ENCODE measurements around the gene AFDN. TPM values are rescaled to one million over a fixed set of nuclear protein-coding genes. Genes with fewer than 3 reads are reported as not detected.

Gene AFDN
- total RNA-seq, 2 donors from 2014 or later, result 214 to 239 TPM

DNA sequence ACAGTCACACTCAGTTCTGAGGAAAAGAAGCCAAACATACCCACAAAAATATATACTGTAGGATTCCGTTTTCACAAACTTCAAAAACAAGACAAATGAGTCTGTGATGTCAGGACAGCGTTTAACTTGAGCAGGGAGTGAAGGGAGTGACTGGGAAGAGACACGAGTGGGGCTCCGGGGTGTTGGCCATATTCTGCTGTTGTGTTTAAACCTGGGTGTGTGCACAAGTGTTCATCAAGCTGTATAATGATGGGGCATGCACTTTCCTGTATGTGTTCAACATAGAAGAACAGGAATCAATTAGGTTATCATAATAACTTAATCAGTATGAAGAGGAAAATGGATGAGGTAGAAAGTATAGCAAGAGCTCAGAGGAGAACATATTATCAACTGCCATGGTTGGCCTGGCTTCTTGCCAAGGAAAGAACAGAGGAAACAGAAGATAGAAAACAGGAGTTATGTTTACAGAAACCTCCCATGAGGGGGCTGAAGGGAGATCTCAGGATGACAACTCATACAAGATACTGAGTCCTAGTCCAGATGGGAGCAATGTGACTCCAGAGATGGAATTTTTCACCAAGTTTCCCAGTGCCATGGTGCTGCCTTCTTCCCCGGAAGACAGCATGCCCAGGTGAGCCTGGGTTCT is 15.1 kb upstream of the AFDN start:
- no peak overlapping the region for H3K9ac ChIP-seq (ENCODE audit: extremely low read depth, low read length, poor library complexity, severe bottlenecking)
- no peak for DNase-seq
- no peaks in the 10 kb centered on the region for H3K9me3 Mint-ChIP-seq
- peaks cover 1% of the 10 kb centered on the region for H3K4me1 Mint-ChIP-seq
- no peaks in the 10 kb centered on the region for H3K27me3 Mint-ChIP-seq (ENCODE audit: insufficient read depth)
- H3K4me3 ChIP-seq (ENCODE audit: low read length), result no peak overlapping the region
- no peaks in the 10 kb centered on the region for H3K36me3 ChIP-seq (ENCODE audit: control insufficient read depth, insufficient read depth, low read length)
- no peak overlapping the region for H3K27ac ChIP-seq (ENCODE audit: low read depth, low read length)
- no peaks in the 10 kb centered on the region for H3K4me1 ChIP-seq (ENCODE audit: control insufficient read depth, insufficient read depth, low read length)
- no peaks in the 10 kb centered on the region for H3K27me3 ChIP-seq (ENCODE audit: control insufficient read depth, insufficient read depth, low read length, poor library complexity, severe bottlenecking)
- H3K9me3 ChIP-seq (ENCODE audit: control insufficient read depth, low read length), result no peaks in the 10 kb centered on the region
- H3K4me3 Mint-ChIP-seq, result no peak overlapping the region
- no peak overlapping the region for H3K27ac Mint-ChIP-seq
- TF ChIP-seq, protein P1, sequence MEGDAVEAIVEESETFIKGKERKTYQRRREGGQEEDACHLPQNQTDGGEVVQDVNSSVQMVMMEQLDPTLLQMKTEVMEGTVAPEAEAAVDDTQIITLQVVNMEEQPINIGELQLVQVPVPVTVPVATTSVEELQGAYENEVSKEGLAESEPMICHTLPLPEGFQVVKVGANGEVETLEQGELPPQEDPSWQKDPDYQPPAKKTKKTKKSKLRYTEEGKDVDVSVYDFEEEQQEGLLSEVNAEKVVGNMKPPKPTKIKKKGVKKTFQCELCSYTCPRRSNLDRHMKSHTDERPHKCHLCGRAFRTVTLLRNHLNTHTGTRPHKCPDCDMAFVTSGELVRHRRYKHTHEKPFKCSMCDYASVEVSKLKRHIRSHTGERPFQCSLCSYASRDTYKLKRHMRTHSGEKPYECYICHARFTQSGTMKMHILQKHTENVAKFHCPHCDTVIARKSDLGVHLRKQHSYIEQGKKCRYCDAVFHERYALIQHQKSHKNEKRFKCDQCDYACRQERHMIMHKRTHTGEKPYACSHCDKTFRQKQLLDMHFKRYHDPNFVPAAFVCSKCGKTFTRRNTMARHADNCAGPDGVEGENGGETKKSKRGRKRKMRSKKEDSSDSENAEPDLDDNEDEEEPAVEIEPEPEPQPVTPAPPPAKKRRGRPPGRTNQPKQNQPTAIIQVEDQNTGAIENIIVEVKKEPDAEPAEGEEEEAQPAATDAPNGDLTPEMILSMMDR (conservative IDR thresholded peaks at IDR 0.05), result no peak
- 73 to 92% methylated on average over 4 to 5 of the region's 5 CpGs for WGBS, 2 experiments (ENCODE audit: insufficient coverage in 1 of 2, insufficient read length in 1 of 2)
- H3K36me3 Mint-ChIP-seq (ENCODE audit: low read depth), result no peaks in the 10 kb centered on the region

DNA sequence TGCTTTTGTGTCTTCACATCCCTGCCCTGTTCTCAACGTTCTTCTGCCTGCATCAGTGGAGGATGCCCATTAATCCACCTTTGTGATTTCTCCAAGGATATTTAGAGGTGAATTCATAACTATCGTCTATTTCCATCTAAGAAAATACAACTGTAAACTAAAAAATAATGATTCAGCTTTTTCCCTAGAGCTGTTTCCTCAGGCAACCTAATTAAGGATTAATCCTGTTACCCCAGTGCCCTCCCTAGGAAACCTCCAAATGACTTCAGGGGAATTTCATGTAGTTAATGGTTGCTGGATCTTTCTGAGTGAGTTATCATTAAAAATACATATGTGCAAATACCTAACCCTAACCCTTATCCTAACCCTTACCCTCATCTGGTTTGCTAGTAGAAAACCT is 14.6 kb upstream of the AFDN start:
- no peak overlapping the region for H3K27ac ChIP-seq (ENCODE audit: low read depth, low read length)
- Mint-ChIP-seq H3K9me3 (no peaks in the 10 kb centered on the region), H3K4me3 (no peak overlapping the region), H3K27ac (no peak overlapping the region), H3K36me3 (ENCODE audit: low read depth) (no peaks in the 10 kb centered on the region), H3K4me1 (peaks cover 2% of the 10 kb centered on the region), H3K27me3 (ENCODE audit: insufficient read depth) (no peaks in the 10 kb centered on the region)
- no peak overlapping the region for H3K9ac ChIP-seq (ENCODE audit: extremely low read depth, low read length, poor library complexity, severe bottlenecking)
- 84 to 100% methylated on average over 1 to 2 of the region's 2 CpGs for WGBS, 2 experiments (ENCODE audit: insufficient coverage in 1 of 2, insufficient read length in 1 of 2)
- TF ChIP-seq, protein P1 (conservative IDR thresholded peaks at IDR 0.05), result no peak
- no peaks in the 10 kb centered on the region for H3K9me3 ChIP-seq (ENCODE audit: control insufficient read depth, low read length)
- no peak overlapping the region for H3K4me3 ChIP-seq (ENCODE audit: low read length)
- H3K27me3 ChIP-seq (ENCODE audit: control insufficient read depth, insufficient read depth, low read length, poor library complexity, severe bottlenecking), result no peaks in the 10 kb centered on the region
- no peaks in the 10 kb centered on the region for H3K4me1 ChIP-seq (ENCODE audit: control insufficient read depth, insufficient read depth, low read length)
- no peaks in the 10 kb centered on the region for H3K36me3 ChIP-seq (ENCODE audit: control insufficient read depth, insufficient read depth, low read length)
- no peak for DNase-seq

DNA sequence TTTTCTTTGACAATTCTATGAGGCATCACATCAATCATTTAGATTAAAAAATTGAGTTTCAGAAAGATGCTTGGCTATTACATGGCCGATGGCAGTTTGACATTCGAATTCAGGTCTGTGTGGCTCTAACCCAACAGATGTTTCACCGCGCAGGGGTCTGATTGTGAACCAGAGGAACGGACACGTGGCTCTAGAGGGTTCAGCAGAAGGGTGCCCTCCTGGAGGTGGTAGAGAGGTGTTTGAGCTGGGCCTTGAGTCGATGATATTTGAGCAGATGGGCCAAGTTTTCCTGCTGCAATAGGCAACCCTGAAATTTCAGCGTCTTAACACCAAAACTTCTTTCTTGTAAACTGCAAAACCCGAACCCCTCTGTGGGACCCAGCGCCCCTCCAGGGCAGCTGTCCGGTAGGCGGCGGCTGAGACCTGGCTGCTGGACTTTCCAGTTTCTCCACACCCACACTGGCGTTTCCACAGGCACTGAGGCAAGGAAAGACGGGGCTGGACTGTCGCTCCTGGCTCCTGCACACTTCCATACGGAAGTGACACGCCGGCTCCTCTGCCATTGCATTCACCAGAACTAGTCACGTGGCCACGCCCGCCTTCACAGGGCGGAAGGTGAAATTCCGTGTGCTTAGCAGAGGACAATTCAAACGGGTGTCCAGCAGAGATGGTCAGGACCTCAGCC is 11.3 kb upstream of the AFDN start:
- TF ChIP-seq, protein P1 (conservative IDR thresholded peaks at IDR 0.05), result no peak
- H3K27ac Mint-ChIP-seq, result no peak overlapping the region
- peaks cover 14% of the 10 kb centered on the region for H3K4me1 Mint-ChIP-seq
- no peak for DNase-seq
- H3K4me1 ChIP-seq (ENCODE audit: control insufficient read depth, insufficient read depth, low read length), result no peaks in the 10 kb centered on the region
- no peak overlapping the region for H3K4me3 ChIP-seq (ENCODE audit: low read length)
- H3K27me3 ChIP-seq (ENCODE audit: control insufficient read depth, insufficient read depth, low read length, poor library complexity, severe bottlenecking), result no peaks in the 10 kb centered on the region
- H3K27ac ChIP-seq (ENCODE audit: low read depth, low read length), result no peak overlapping the region
- no peak overlapping the region for H3K4me3 Mint-ChIP-seq
- WGBS, 2 experiments (ENCODE audit: insufficient coverage in 1 of 2, insufficient read length in 1 of 2), result 93 to 95% methylated on average over 22 to 25 of the region's 25 CpGs
- H3K36me3 ChIP-seq (ENCODE audit: control insufficient read depth, insufficient read depth, low read length), result no peaks in the 10 kb centered on the region
- H3K9ac ChIP-seq (ENCODE audit: extremely low read depth, low read length, poor library complexity, severe bottlenecking), result no peak overlapping the region
- H3K9me3 ChIP-seq (ENCODE audit: control insufficient read depth, low read length), result no peaks in the 10 kb centered on the region
- H3K9me3 Mint-ChIP-seq, result no peaks in the 10 kb centered on the region
- no peaks in the 10 kb centered on the region for H3K36me3 Mint-ChIP-seq (ENCODE audit: low read depth)
- no peaks in the 10 kb centered on the region for H3K27me3 Mint-ChIP-seq (ENCODE audit: insufficient read depth)

Measured in endodermal cell (in vitro differentiated cells).